CD14-positive monocyte (primary cell): ENCODE measurements around the gene TNFRSF8. TPM values are rescaled to one million over a fixed set of nuclear protein-coding genes. Genes with fewer than 3 reads are reported as not detected.

Experiments
- DNase-seq, 3 donors: peaks; one replicate each; pipeline ENCODE4 v3.0.0-alpha.2; 2011 to 2022
- H2AFZ ChIP-seq: 2 replicates; pipeline ENCODE4 v1.6.0; 2012; ENCODE audit warnings: mild to moderate bottlenecking, low read depth, low read length, inconsistent platforms; ENCODE audit not compliant: insufficient read depth, poor library complexity, severe bottlenecking
- H3K27ac ChIP-seq, 2 donors: 1 replicate in 1 of 2; 2 replicates in 1 of 2; pipeline ENCODE4 v1.5.1; 2012 to 2013; ENCODE audit warnings: low read length in 2 of 2, control low read depth in 1 of 2, inconsistent platforms in 1 of 2, low read depth in 1 of 2, mild to moderate bottlenecking in 1 of 2
- H3K27me3 ChIP-seq, 2 donors: one replicate each; pipeline versions ENCODE4 v1.6.0 to v1.6.1; 2011 to 2013; ENCODE audit warnings: low read length in 2 of 2; ENCODE audit not compliant: control insufficient read depth in 2 of 2, insufficient read depth in 2 of 2
- H3K36me3 ChIP-seq, 2 donors: replicated peaks in 1 of 2; 1 replicate in 1 of 2; 2 replicates in 1 of 2; pipeline versions ENCODE4 v1.5.1 to v1.6.1; 2012 to 2013; ENCODE audit warnings: low read length in 2 of 2, control low read depth in 1 of 2, inconsistent platforms in 1 of 2, mild to moderate bottlenecking in 1 of 2; ENCODE audit not compliant: insufficient read depth in 2 of 2, control insufficient read depth in 1 of 2
- H3K4me1 ChIP-seq, 2 donors: 1 replicate in 1 of 2; 2 replicates in 1 of 2; pipeline versions ENCODE4 v1.5.1 to v1.6.1; 2012 to 2013; ENCODE audit warnings: low read length in 2 of 2, control low read depth in 1 of 2, inconsistent platforms in 1 of 2, mild to moderate bottlenecking in 1 of 2, moderate library complexity in 1 of 2; ENCODE audit not compliant: insufficient read depth in 2 of 2, control insufficient read depth in 1 of 2
- H3K4me2 ChIP-seq: replicated peaks from 2 replicates; pipeline ENCODE3; 2012; ENCODE audit warnings: low read length, moderate library complexity, mild to moderate bottlenecking; ENCODE audit not compliant: poor library complexity, severe bottlenecking; ENCODE audit errors: extremely low read depth
- H3K4me3 ChIP-seq, 3 experiments: fragments of 200-600 bp in 1 of 3; sonication (generic) in 1 of 3; replicated peaks in 1 of 3; 1 replicate in 2 of 3; 2 replicates in 1 of 3; pipeline ENCODE4 v1.5.1; 2011 to 2013; ENCODE audit warnings: low read length in 3 of 3, mild to moderate bottlenecking in 3 of 3, control low read depth in 2 of 3, low read depth in 2 of 3, inconsistent platforms in 1 of 3, moderate library complexity in 1 of 3
- H3K79me2 ChIP-seq: 2 replicates; pipeline ENCODE4 v1.6.0; 2012; ENCODE audit warnings: mild to moderate bottlenecking, control low read depth, inconsistent platforms, low read length, moderate library complexity; ENCODE audit not compliant: insufficient read depth
- H3K9ac ChIP-seq: 2 replicates; pipeline ENCODE4 v1.6.0; 2017; ENCODE audit warnings: low read length, mild to moderate bottlenecking; ENCODE audit not compliant: insufficient read depth, poor library complexity, severe bottlenecking
- H3K9me3 ChIP-seq, 2 donors: replicated peaks in 1 of 2; 1 replicate in 1 of 2; 2 replicates in 1 of 2; pipeline versions ENCODE4 v1.5.1 to v1.6.1; 2012 to 2013; ENCODE audit warnings: low read length in 2 of 2, control low read depth in 1 of 2; ENCODE audit not compliant: control insufficient read depth in 1 of 2, insufficient read depth in 1 of 2
- H4K20me1 ChIP-seq: 2 replicates; pipeline ENCODE4 v1.6.0; 2012; ENCODE audit warnings: mild to moderate bottlenecking, low read length, control low read depth, moderate library complexity; ENCODE audit not compliant: insufficient read depth
- H3K27ac Mint-ChIP-seq, 7 donors: one replicate each; pipeline ENCODE4 v1.8.0; 2020; ENCODE audit warnings: mild to moderate bottlenecking in 7 of 7, mixed read lengths in 7 of 7, moderate library complexity in 6 of 7, inconsistent platforms in 2 of 7
- H3K27me3 Mint-ChIP-seq, 3 donors: one replicate each; pipeline ENCODE4 v1.8.0; 2021 to 2022; ENCODE audit warnings: low read depth in 3 of 3, mild to moderate bottlenecking in 3 of 3, mixed read lengths in 3 of 3, moderate library complexity in 3 of 3, inconsistent platforms in 1 of 3
- H3K36me3 Mint-ChIP-seq, 2 donors: one replicate each; pipeline ENCODE4 v1.8.0; 2020; ENCODE audit warnings: mixed read lengths in 2 of 2, inconsistent platforms in 1 of 2, mild to moderate bottlenecking in 1 of 2
- H3K4me1 Mint-ChIP-seq: one replicate; pipeline ENCODE4 v1.8.0; 2020; ENCODE audit warnings: mild to moderate bottlenecking, mixed read lengths
- H3K4me3 Mint-ChIP-seq, 2 donors: one replicate each; pipeline ENCODE4 v1.8.0; 2020; ENCODE audit warnings: mild to moderate bottlenecking in 2 of 2, mixed read lengths in 2 of 2, moderate library complexity in 1 of 2
- H3K9me3 Mint-ChIP-seq, 7 donors: one replicate each; pipeline ENCODE4 v1.8.0; 2020 to 2022; ENCODE audit warnings: mixed read lengths in 7 of 7, mild to moderate bottlenecking in 6 of 7, moderate library complexity in 6 of 7, inconsistent platforms in 2 of 7
- WGBS: methylation state at CpG from one replicate; pipeline ENCODE4 v1.1.5; 2013; ENCODE audit warnings: missing lambda C conversion rate; ENCODE audit not compliant: insufficient coverage; 5-methylcytosine and 5-hydroxymethylcytosine counted together
- intact Hi-C, 2 donors: fragments of 100-400 bp; cut with micrococcal nuclease; formaldehyde crosslinking; loops; one replicate each; pipeline versions ENCODE4 v1.15.0 to v1.15.1; 2023
- polyA plus RNA-seq, 3 donors: library from polyadenylated mRNA; depleted of rRNA in 1 of 3; unstranded in 2 of 3; stranded (reverse) in 1 of 3; fragments of 300-500 nt in 2 of 3; fragments of >200 nt in 1 of 3; fragmentation: Illumina TruSeq in 2 of 3; gene quantifications; 1 replicate in 2 of 3; 2 replicates in 1 of 3; pipeline ENCODE4 v1.2.3, GENCODE V29; 2012 to 2021
- TF ChIP-seq, protein P1 (sequence below): fragments of 200-600 bp; IDR thresholded peaks from one replicate; pipeline ENCODE4 v1.8.0; 2022; ENCODE audit warnings: antibody characterized with exemption, mild to moderate bottlenecking

Gene TNFRSF8
- polyA plus RNA-seq, 3 donors: 10.9 to 11.9 (median 11.8) TPM

DNA sequence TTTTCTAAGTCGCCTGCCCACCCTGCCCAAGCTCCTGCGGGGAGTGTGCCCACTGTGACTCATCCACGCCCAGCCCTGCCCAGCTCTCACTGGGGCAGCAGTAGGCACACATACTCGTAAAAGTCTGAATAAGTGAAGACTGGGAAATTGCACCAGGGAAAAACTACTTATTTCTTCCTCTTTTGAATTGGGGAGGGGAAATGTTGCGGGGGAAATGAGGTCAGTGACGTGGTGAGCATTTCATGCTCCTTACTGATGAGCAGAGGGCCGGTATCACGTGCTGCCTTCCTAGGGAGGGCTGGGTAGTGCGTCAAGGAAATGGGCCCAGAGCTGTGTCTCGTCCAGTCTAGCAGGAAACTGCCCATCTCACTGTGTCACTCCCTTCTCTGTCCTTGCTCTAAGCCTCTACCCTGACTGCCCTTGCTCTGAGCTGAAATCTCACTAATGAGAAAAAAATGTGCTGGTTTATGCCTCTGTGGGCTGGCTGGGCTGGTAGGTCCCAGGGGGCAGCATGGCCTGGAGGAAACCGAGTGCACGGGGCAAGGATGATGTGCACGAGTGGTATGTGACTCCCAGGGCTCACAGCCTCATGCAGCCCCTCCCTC is 90.2 kb downstream of the TNFRSF8 start:
- TF ChIP-seq, protein P1, sequence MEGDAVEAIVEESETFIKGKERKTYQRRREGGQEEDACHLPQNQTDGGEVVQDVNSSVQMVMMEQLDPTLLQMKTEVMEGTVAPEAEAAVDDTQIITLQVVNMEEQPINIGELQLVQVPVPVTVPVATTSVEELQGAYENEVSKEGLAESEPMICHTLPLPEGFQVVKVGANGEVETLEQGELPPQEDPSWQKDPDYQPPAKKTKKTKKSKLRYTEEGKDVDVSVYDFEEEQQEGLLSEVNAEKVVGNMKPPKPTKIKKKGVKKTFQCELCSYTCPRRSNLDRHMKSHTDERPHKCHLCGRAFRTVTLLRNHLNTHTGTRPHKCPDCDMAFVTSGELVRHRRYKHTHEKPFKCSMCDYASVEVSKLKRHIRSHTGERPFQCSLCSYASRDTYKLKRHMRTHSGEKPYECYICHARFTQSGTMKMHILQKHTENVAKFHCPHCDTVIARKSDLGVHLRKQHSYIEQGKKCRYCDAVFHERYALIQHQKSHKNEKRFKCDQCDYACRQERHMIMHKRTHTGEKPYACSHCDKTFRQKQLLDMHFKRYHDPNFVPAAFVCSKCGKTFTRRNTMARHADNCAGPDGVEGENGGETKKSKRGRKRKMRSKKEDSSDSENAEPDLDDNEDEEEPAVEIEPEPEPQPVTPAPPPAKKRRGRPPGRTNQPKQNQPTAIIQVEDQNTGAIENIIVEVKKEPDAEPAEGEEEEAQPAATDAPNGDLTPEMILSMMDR: no peak
- DNase-seq: peak; percentile 98 to 100 (median 99)
- H3K4me1 ChIP-seq: peaks cover 86 to 97% of the 10 kb centered on the region in 2 donors
- H3K4me1 Mint-ChIP-seq: peaks cover 92% of the 10 kb centered on the region
- peak overlapping the region; percentile 48 to 80 for H3K4me3 Mint-ChIP-seq
- H3K9me3 Mint-ChIP-seq: peaks cover 3 to 17% (median 12%) of the 10 kb centered on the region in 7 donors
- no peaks in the 10 kb centered on the region for H3K27me3 ChIP-seq
- peak overlapping the region in 1 of 3 experiments; percentile 42 for H3K4me3 ChIP-seq
- peak overlapping the region; percentile 77 for H3K9ac ChIP-seq
- H4K20me1 ChIP-seq: no peaks in the 10 kb centered on the region
- WGBS: 43% methylated on average over 3 of the region's 13 CpGs
- H3K27me3 Mint-ChIP-seq: peaks cover 0 to 2% (median 2%) of the 10 kb centered on the region in 3 donors
- H3K4me2 ChIP-seq: peak overlapping the region; percentile 38
- no peak overlapping the region for H2AFZ ChIP-seq
- peak overlapping the region; percentile 99 to 100 (median 100) for H3K27ac Mint-ChIP-seq
- peaks cover 17 to 20% of the 10 kb centered on the region in 2 donors for H3K36me3 Mint-ChIP-seq
- peak overlapping the region; percentile 98 to 100 for H3K27ac ChIP-seq
- intact Hi-C loops: loop anchor here in 1 of 2 donors (2.0 kb wide), 1 partner anchor 20 kb away; no protein-coding TSS in a partner anchor
- H3K36me3 ChIP-seq: no peaks in the 10 kb centered on the region
- H3K9me3 ChIP-seq: peaks cover 0 to 7% of the 10 kb centered on the region in 2 donors
- peaks cover 7% of the 10 kb centered on the region for H3K79me2 ChIP-seq

- peaks cover 85 to 89% of the 10 kb centered on the region in 2 donors for H3K4me1 ChIP-seq
- H3K9me3 ChIP-seq: no peaks in the 10 kb centered on the region
- Mint-ChIP-seq H3K4me1 (peaks cover 82% of the 10 kb centered on the region), H3K36me3 (peaks cover 10% of the 10 kb centered on the region in 2 donors), H3K4me3 (no peak overlapping the region), H3K27me3 (peaks cover 0 to 2% (median 2%) of the 10 kb centered on the region in 3 donors), H3K9me3 (peaks cover 0 to under 1% (median 0%) of the 10 kb centered on the region in 7 donors), H3K27ac (peak overlapping the region in 6 of 7 donors; percentile 67 to 100 (median 86))
- no peak overlapping the region for H3K9ac ChIP-seq
- H3K4me3 ChIP-seq: no peak overlapping the region
- H3K27me3 ChIP-seq: no peaks in the 10 kb centered on the region
- peaks cover 7% of the 10 kb centered on the region for H3K79me2 ChIP-seq
- H2AFZ ChIP-seq: no peak overlapping the region
- H4K20me1 ChIP-seq: no peaks in the 10 kb centered on the region
- H3K4me2 ChIP-seq: no peak overlapping the region
- no CpG with 5 or more reads among the region's 2 CpGs for whole genome bisulfite sequencing
- intact Hi-C loops: no loop called here
- DNase-seq: no peak
- TF ChIP-seq, protein P1: no peak
- H3K27ac ChIP-seq: peak overlapping the region in 1 of 2 donors; percentile 37
- no peaks in the 10 kb centered on the region for H3K36me3 ChIP-seq
Measured at GRCh38 chr1:12155328-12155727, 92.2 kb downstream of the TNFRSF8 start.
